Mesenchymal stem cell (in vitro differentiated cells and primary cell): ENCODE results near the gene SLC36A3.

ENCODE experiments used
- DNase-seq: peaks from one replicate; pipeline ENCODE4 v3.0.0-alpha.2; 2013
- H2AFZ ChIP-seq: one replicate; pipeline ENCODE4 v1.6.1; 2013; ENCODE audit warnings: low read depth, mild to moderate bottlenecking, control low read depth, inconsistent platforms, low read length, moderate library complexity
- H2AK5ac ChIP-seq: 2 replicates; pipeline ENCODE4 v1.6.1; 2013; ENCODE audit warnings: low read length, moderate library complexity, mild to moderate bottlenecking, inconsistent platforms; ENCODE audit not compliant: severe bottlenecking
- H2BK120ac ChIP-seq: one replicate; pipeline ENCODE4 v1.6.1; 2013; ENCODE audit warnings: low read depth, mild to moderate bottlenecking, inconsistent platforms, low read length, moderate library complexity
- H2BK12ac ChIP-seq, 2 experiments: one replicate each; pipeline ENCODE4 v1.6.1; 2013; ENCODE audit warnings: inconsistent platforms in 2 of 2, low read length in 2 of 2, mild to moderate bottlenecking in 2 of 2, moderate library complexity in 2 of 2, control low read depth in 1 of 2
- H2BK15ac ChIP-seq: one replicate; pipeline ENCODE4 v1.6.1; 2013; ENCODE audit warnings: mild to moderate bottlenecking, low read depth, inconsistent platforms; ENCODE audit not compliant: poor library complexity, severe bottlenecking
- H2BK5ac ChIP-seq: 2 replicates; pipeline ENCODE4 v1.6.1; 2013; ENCODE audit warnings: low read depth, mild to moderate bottlenecking, low read length, control low read depth, inconsistent platforms; ENCODE audit not compliant: poor library complexity, severe bottlenecking
- H3K14ac ChIP-seq, 2 experiments: one replicate each; pipeline ENCODE4 v1.6.1; 2013; ENCODE audit warnings: inconsistent platforms in 2 of 2, low read length in 2 of 2, control low read depth in 1 of 2, mild to moderate bottlenecking in 1 of 2, moderate library complexity in 1 of 2
- H3K18ac ChIP-seq, 2 experiments: one replicate each; pipeline ENCODE4 v1.6.1; 2013; ENCODE audit warnings: inconsistent platforms in 2 of 2, low read length in 2 of 2, control low read depth in 1 of 2, low read depth in 1 of 2, mild to moderate bottlenecking in 1 of 2
- H3K23ac ChIP-seq, 2 experiments: one replicate each; pipeline ENCODE4 v1.6.1; 2013; ENCODE audit warnings: inconsistent platforms in 2 of 2, low read length in 2 of 2, mild to moderate bottlenecking in 2 of 2, moderate library complexity in 2 of 2, control low read depth in 1 of 2
- H3K27ac ChIP-seq: 2 replicates; pipeline ENCODE4 v1.5.1; 2013; ENCODE audit warnings: mild to moderate bottlenecking, moderate library complexity, low read length, control low read depth, inconsistent platforms; ENCODE audit not compliant: poor library complexity, severe bottlenecking
- H3K27me3 ChIP-seq, 2 experiments: 2 replicates each; pipeline versions ENCODE4 v1.6.1 to v1.7.0; 2013; ENCODE audit warnings: low read length in 2 of 2, mild to moderate bottlenecking in 2 of 2, moderate library complexity in 2 of 2, control low read depth in 1 of 2, inconsistent platforms in 1 of 2; ENCODE audit not compliant: control insufficient read depth in 1 of 2, insufficient read depth in 1 of 2
- H3K36me3 ChIP-seq, 2 experiments: 2 replicates each; pipeline versions ENCODE4 v1.6.1 to v1.7.0; 2013; ENCODE audit warnings: low read length in 2 of 2, control low read depth in 1 of 2, inconsistent platforms in 1 of 2, low read depth in 1 of 2, mild to moderate bottlenecking in 1 of 2; ENCODE audit not compliant: insufficient read depth in 2 of 2, control insufficient read depth in 1 of 2
- H3K4ac ChIP-seq, 2 experiments: one replicate each; pipeline ENCODE4 v1.6.1; 2013; ENCODE audit warnings: inconsistent platforms in 2 of 2, low read length in 2 of 2, mild to moderate bottlenecking in 2 of 2, moderate library complexity in 2 of 2, control low read depth in 1 of 2, low read depth in 1 of 2
- H3K4me1 ChIP-seq: 2 replicates; pipeline ENCODE4 v1.6.1; 2013; ENCODE audit warnings: low read depth, low read length, control low read depth; ENCODE audit not compliant: control insufficient read depth, insufficient read depth
- H3K4me2 ChIP-seq: 2 replicates; pipeline ENCODE4 v1.6.1; 2013; ENCODE audit warnings: low read length, mild to moderate bottlenecking, inconsistent platforms; ENCODE audit not compliant: poor library complexity, severe bottlenecking
- H3K4me3 ChIP-seq, 2 experiments: 2 replicates each; pipeline versions ENCODE4 v1.5.1 to v1.7.0; 2013; ENCODE audit warnings: low read length in 2 of 2, mild to moderate bottlenecking in 2 of 2, control low read depth in 1 of 2, low read depth in 1 of 2; ENCODE audit not compliant: insufficient read depth in 1 of 2
- H3K79me1 ChIP-seq: replicated peaks from 2 replicates; pipeline ENCODE4 v1.6.1; 2013; ENCODE audit warnings: mild to moderate bottlenecking, control low read depth, low read length, inconsistent platforms; ENCODE audit not compliant: poor library complexity, severe bottlenecking
- H3K9ac ChIP-seq: 2 replicates; pipeline ENCODE4 v1.7.0; 2013; ENCODE audit warnings: mild to moderate bottlenecking, low read length, moderate library complexity
- H3K9me3 ChIP-seq: 2 replicates; pipeline ENCODE4 v1.7.0; 2013; ENCODE audit warnings: mild to moderate bottlenecking, low read length; ENCODE audit not compliant: control insufficient read depth
- H4K8ac ChIP-seq: one replicate; pipeline ENCODE4 v1.6.1; 2013; ENCODE audit warnings: inconsistent platforms, mild to moderate bottlenecking, low read length, moderate library complexity
- H4K91ac ChIP-seq: one replicate; pipeline ENCODE4 v1.6.1; 2013; ENCODE audit warnings: mild to moderate bottlenecking, low read length, inconsistent platforms
- WGBS: methylation state at CpG from one replicate; pipeline ENCODE4 v1.1.7; 2013; ENCODE audit warnings: mixed read lengths; 5-methylcytosine and 5-hydroxymethylcytosine counted together

The SLC36A3 gene

GRCh38 chr5:151338734-151339133, 35.2 kb upstream of the SLC36A3 start:
- Histone ChIP-seq H2BK15ac (no peak overlapping the region), H3K4me1 (no peaks in the 10 kb centered on the region), H3K18ac (no peak overlapping the region), H3K79me1 (no peaks in the 10 kb centered on the region), H3K27me3 (peaks cover 7 to 49% of the 10 kb centered on the region in 2 experiments), H4K8ac (no peak overlapping the region), H3K27ac (no peak overlapping the region), H2BK120ac (no peak overlapping the region), H2AK5ac (no peak overlapping the region), H3K36me3 (no peaks in the 10 kb centered on the region), H2BK12ac (no peak overlapping the region), H3K23ac (no peak overlapping the region), H3K9ac (no peak overlapping the region), H3K4ac (no peak overlapping the region), H2BK5ac (no peak overlapping the region), H4K91ac (no peak overlapping the region), H3K4me2 (no peak overlapping the region), H3K14ac (no peak overlapping the region), H3K4me3 (no peak overlapping the region), H2AFZ (no peak overlapping the region), H3K9me3 (peaks cover 4% of the 10 kb centered on the region)
- no peak for DNase-seq
- WGBS: 91% methylated on average over 2 of the region's 4 CpGs

- H2BK5ac ChIP-seq: no peak overlapping the region
- H3K79me1 ChIP-seq: no peaks in the 10 kb centered on the region
- H3K9ac ChIP-seq: no peak overlapping the region
- no peak overlapping the region for H4K8ac ChIP-seq
- H3K4me3 ChIP-seq: no peak overlapping the region
- no peak overlapping the region for H3K4ac ChIP-seq
- 95% methylated on average over 2 of the region's 2 CpGs for WGBS
- H4K91ac ChIP-seq: no peak overlapping the region
- no peak overlapping the region for H3K18ac ChIP-seq
- no peak overlapping the region for H3K23ac ChIP-seq
- H3K4me1 ChIP-seq: no peaks in the 10 kb centered on the region
- peaks cover 0 to 8% of the 10 kb centered on the region in 2 experiments for H3K27me3 ChIP-seq
- H3K27ac ChIP-seq: no peak overlapping the region
- no peak overlapping the region for H3K14ac ChIP-seq
- no peaks in the 10 kb centered on the region for H3K36me3 ChIP-seq
- no peak overlapping the region for H2AK5ac ChIP-seq
- DNase-seq: no peak
- no peaks in the 10 kb centered on the region for H3K9me3 ChIP-seq
- H2BK12ac ChIP-seq: no peak overlapping the region
- no peak overlapping the region for H3K4me2 ChIP-seq
- H2BK15ac ChIP-seq: no peak overlapping the region
- no peak overlapping the region for H2BK120ac ChIP-seq
- no peak overlapping the region for H2AFZ ChIP-seq
These were observed 29.3 kb upstream of the SLC36A3 start for GRCh38 chr5:151332857-151333256.

- H3K4me1 ChIP-seq: no peaks in the 10 kb centered on the region
- no peak overlapping the region for H3K4me2 ChIP-seq
- no peak overlapping the region for H3K23ac ChIP-seq
- H2BK15ac ChIP-seq: no peak overlapping the region
- WGBS: 85% methylated on average over 4 of the region's 4 CpGs
- no peak overlapping the region for H3K18ac ChIP-seq
- no peak overlapping the region for H3K27ac ChIP-seq
- H2AK5ac ChIP-seq: no peak overlapping the region
- no peak for DNase-seq
- peaks cover 6 to 13% of the 10 kb centered on the region in 2 experiments for H3K27me3 ChIP-seq
- H3K79me1 ChIP-seq: no peaks in the 10 kb centered on the region
- no peak overlapping the region for H4K8ac ChIP-seq
- no peaks in the 10 kb centered on the region for H3K9me3 ChIP-seq
- no peak overlapping the region for H3K4me3 ChIP-seq
- H2BK5ac ChIP-seq: no peak overlapping the region
- no peak overlapping the region for H4K91ac ChIP-seq
- no peak overlapping the region for H3K14ac ChIP-seq
- no peak overlapping the region for H3K4ac ChIP-seq
- H2BK120ac ChIP-seq: no peak overlapping the region
- no peak overlapping the region for H2BK12ac ChIP-seq
- H2AFZ ChIP-seq: no peak overlapping the region
- no peak overlapping the region for H3K9ac ChIP-seq
- no peaks in the 10 kb centered on the region for H3K36me3 ChIP-seq
These were observed 25.2 kb upstream of the SLC36A3 start for GRCh38 chr5:151328734-151329133.

DNA sequence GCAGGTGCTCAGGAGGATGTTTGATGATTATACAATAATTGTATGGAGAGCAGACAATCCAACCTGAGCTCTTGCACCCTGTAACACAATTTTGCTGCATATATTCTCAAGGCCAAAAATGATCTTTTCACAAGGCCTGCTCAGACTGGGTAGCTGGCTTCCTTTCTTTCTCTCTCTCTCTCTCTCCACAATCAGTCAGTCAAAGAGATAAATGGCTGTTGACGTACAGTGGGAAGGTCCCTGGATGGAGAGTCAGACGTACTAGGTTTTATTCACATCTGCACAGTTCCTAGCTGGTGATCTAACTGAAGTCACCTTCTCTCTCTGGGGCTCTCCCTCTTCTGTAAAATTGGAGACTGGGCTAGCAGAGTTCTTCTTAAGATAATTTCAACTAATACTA, 24.0 kb upstream of the SLC36A3 start:
- no peak for DNase-seq
- no peaks in the 10 kb centered on the region for H3K36me3 ChIP-seq
- no peak overlapping the region for H2AK5ac ChIP-seq
- H2AFZ ChIP-seq: no peak overlapping the region
- H3K4me3 ChIP-seq: no peak overlapping the region
- no peaks in the 10 kb centered on the region for H3K9me3 ChIP-seq
- H2BK120ac ChIP-seq: no peak overlapping the region
- H4K91ac ChIP-seq: no peak overlapping the region
- no peak overlapping the region for H3K4me2 ChIP-seq
- no peak overlapping the region for H4K8ac ChIP-seq
- H3K79me1 ChIP-seq: no peaks in the 10 kb centered on the region
- H3K23ac ChIP-seq: no peak overlapping the region
- no peak overlapping the region for H2BK12ac ChIP-seq
- H3K14ac ChIP-seq: no peak overlapping the region
- no peak overlapping the region for H2BK15ac ChIP-seq
- no peak overlapping the region for H3K18ac ChIP-seq
- peaks cover 6 to 13% of the 10 kb centered on the region in 2 experiments for H3K27me3 ChIP-seq
- no peaks in the 10 kb centered on the region for H3K4me1 ChIP-seq
- H3K4ac ChIP-seq: no peak overlapping the region
- WGBS: no CpG with 5 or more reads among the region's 2 CpGs
- no peak overlapping the region for H2BK5ac ChIP-seq
- H3K9ac ChIP-seq: no peak overlapping the region
- no peak overlapping the region for H3K27ac ChIP-seq
